Astrocyte of the cerebellum (primary cell): ENCODE results near the gene SHISAL2A.
"Not testable (repeated sequence)": the region's sequence is repeated elsewhere in the genome, so short reads cannot be mapped to it uniquely, and the experiment has no call there.

Experiments used
- DNase-seq: peaks from one replicate; pipeline ENCODE4 v3.0.0-alpha.2; 2011; ENCODE audit warnings: low read depth
- H3K4me3 ChIP-seq: 2 replicates; pipeline ENCODE4 v1.5.1; 2011; ENCODE audit warnings: mild to moderate bottlenecking, low read depth, low read length, moderate library complexity
- in situ Hi-C: cut with HindIII; loops from 2 replicates; pipeline ENCODE4 v1.10.0; 2017; ENCODE audit warnings: low sequenced_read_pairs
- TF ChIP-seq, protein P1 (sequence below): IDR thresholded peaks from 2 replicates; pipeline ENCODE4 v1.5.1; 2012; ENCODE audit warnings: low read length, low read depth, moderate library complexity, mild to moderate bottlenecking; ENCODE audit errors: missing control alignments

Gene SHISAL2A

DNA sequence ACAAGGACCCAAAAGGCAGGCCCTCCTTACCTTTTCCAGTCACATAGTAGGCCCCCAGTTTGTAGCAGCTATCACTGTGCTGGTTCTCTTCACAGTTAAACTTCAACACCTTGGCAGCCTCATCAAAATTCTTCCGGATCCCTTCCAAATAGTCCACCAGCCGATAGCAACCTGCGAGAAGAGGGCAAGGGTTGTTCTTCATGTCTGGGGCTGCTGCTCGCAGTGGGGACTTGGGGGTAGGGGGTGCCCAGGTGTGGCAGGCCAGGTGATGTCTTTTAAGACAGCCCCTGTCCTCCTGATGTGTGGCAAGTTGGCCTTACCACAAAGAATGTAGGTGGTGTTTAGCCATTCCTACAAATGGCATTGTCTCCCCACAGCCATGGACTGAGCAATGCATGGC lies 59.7 kb downstream of the SHISAL2A start:
- in situ Hi-C loops: no loop called here
- DNase-seq: no peak
- TF ChIP-seq, protein P1, sequence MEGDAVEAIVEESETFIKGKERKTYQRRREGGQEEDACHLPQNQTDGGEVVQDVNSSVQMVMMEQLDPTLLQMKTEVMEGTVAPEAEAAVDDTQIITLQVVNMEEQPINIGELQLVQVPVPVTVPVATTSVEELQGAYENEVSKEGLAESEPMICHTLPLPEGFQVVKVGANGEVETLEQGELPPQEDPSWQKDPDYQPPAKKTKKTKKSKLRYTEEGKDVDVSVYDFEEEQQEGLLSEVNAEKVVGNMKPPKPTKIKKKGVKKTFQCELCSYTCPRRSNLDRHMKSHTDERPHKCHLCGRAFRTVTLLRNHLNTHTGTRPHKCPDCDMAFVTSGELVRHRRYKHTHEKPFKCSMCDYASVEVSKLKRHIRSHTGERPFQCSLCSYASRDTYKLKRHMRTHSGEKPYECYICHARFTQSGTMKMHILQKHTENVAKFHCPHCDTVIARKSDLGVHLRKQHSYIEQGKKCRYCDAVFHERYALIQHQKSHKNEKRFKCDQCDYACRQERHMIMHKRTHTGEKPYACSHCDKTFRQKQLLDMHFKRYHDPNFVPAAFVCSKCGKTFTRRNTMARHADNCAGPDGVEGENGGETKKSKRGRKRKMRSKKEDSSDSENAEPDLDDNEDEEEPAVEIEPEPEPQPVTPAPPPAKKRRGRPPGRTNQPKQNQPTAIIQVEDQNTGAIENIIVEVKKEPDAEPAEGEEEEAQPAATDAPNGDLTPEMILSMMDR: no peak
- H3K4me3 ChIP-seq: no peak overlapping the region

DNA sequence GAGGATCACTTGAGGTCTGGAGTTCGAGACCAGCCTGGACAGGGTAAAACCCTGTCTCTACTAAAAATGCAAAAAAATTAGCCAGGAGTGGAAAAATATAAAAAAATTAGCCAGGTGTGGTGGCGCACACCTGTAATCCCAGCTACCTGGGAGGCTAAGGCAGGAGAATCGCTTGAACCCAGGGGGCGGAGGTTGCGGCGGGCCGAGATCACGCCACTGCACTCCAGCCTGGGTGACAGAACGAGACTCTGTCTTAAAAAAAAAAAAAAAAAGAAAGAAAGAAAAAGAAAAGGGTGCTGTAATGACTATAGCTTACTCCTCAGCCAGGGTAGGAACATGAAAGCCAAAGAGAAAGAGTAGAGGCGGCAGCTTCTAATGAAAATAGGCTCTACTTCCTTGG lies 60.4 kb downstream of the SHISAL2A start:
- DNase-seq, in situ Hi-C loops: not testable (repeated sequence)

DNA sequence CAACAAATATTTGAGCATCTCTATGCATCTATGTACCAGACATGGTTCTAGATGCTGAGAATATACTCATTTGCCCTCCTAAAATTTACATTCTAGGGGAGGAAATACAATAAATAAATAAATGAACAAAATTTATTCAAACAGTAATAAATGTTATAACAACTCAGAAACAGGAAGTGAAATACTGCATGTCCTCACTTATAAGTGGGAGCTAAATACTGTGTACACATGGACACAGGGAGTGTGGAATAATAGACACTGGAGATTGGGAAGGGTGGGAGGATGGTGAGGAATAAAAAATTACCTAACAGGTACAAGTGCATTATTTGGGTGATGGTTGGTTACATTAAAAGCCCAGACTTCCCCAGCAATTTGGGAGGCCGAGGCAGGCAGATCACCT lies 60.9 kb downstream of the SHISAL2A start:
- DNase-seq: no peak
- TF ChIP-seq, protein P1: no peak
- in situ Hi-C loops: no loop called here
- no peak overlapping the region for H3K4me3 ChIP-seq

More for the DNA sequence above, 60.4 kb downstream of the SHISAL2A start:
- H3K4me3 ChIP-seq: not testable (repeated sequence)

DNA sequence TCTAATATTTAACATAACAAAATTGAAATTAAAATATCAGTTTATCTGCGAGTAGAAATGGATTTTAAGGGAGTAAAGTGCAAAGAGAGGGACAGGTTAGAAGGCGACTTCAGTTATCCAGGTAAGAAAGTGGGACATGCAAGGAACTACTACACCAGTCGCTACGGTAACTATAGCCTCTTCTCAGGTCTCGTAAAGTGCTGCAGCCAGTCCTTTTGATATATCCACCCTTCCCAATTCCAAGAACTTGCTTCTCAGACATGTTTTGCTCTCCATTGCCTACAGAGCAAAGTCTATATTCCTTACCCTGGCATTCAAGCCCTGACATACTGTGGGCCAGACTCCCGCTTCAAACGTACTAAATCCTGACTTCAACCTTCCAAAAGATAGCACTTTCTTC lies 62.7 kb downstream of the SHISAL2A start:
- no peak for DNase-seq
- in situ Hi-C loops: no loop called here
- TF ChIP-seq, protein P1: no peak

DNA sequence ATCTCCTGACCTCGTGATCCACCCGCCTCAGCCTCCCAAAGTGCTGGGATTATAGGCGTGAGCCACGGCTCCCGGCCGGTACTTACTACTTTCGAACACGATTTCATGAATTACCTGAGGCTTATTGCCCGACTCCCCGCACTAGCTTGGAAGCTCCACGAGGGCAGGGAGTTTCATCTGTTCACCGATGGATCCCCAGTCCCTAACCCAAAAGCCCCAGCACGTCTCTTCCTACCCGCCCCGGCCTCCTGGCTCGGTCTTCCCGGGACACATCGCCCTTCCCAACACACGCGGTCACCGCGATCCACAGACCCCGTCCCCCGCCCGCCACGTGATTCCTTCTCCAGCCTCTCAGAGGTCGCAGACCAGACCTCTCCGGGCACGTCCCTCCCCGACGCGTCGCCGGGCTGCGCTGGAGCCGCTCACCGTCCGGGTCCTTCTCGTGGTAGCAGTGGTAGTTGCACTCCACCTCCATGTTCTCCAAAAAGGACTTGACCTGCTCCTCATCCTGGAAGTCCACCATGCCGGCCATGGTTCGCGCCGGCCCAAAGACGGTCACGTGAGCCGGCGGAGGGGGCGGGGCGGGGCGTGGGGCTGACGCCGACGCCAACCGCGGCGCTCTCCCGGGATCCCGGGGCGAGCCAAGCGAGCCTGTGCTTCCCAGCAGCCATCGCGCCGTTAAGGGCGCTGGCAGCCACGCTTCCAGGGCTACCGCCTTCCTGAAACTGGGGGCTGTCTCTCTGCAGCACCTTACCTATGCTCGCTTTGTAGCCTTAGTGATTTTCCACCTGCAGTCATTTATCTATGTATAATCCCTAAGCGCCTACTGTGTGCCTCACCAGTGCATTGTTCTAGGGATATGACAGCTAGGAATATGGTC lies 65.1 kb downstream of the SHISAL2A start, which contains the start of gene COA7:
COA7 (minus strand) TSS at position 553 of the 880 bp plus-strand sequence; CDS start at position 532, 21 bp downstream.
- peak; percentile 33 for DNase-seq
- in situ Hi-C loops: no loop called here
- peak within 1 kb of the TSS; percentile 75 for H3K4me3 ChIP-seq
- TF ChIP-seq, protein P1: no peak

More for the DNA sequence above, 62.7 kb downstream of the SHISAL2A start:
- no peak overlapping the region for H3K4me3 ChIP-seq

DNA sequence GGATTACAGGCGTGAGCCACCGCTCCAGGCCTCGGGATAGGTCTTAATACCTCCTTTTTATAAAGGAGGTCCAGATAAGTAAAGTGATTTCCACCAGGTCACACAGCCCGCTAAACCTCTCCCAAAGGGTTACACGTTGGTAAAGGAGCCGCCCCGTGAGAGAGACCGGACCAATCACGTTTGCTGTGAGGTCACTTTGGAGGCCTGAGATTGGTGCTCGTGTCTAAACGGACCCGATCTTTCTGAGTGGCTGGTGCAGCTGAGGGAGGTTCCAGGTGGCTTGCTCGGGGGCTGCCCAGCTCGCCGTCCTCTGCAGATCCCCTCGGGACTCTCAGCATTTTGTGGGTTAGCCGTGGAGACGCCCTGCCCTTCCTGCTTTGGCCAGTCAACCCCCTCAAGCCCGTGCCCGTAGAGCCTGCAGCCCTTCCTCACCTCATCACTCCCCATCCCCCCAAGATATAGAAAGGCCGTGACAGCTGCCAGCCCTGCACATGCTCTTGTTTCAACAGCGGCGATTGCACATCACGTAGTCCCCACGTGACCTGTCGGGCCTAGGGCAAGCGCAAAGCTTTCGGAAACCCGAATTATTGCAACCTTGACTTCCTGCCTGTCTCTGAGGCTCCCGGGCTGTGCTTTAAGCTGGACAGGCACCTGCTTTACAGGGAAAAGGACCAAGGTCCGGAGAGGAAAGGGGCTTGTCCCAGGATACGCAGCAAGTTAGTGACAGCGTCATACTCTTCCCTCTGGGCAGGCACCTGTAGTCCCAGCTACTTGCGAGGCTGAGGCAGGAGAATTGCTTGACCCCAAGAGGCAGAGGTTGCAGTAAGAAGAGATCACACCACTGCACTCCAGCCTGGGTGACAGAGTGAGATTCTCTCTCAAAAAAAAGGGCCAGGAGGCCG lies 70.2 kb downstream of the SHISAL2A start:
- H3K4me3 ChIP-seq: peak overlapping the region; percentile 48
- DNase-seq: peak; percentile 65
- TF ChIP-seq, protein P1: no peak
- in situ Hi-C loops: no loop called here
